ENCODE measurements around the gene CASP8. TPM values are rescaled to one million over a fixed set of nuclear protein-coding genes. Genes with fewer than 3 reads are reported as not detected.
A peak's percentile ranks its signal among the peaks of the same experiment; 100 is the strongest.

Gene CASP8
- total RNA-seq, 1 donor from 2014 or later: 2.1 TPM

GRCh38 chr2:201231781-201232466, 28.4 kb upstream of the CASP8 start:
- no peaks in the 10 kb centered on the region for H3K9me3 ChIP-seq (ENCODE audit: low read depth)
- H4K20me1 ChIP-seq (ENCODE audit: low read depth): no peaks in the 10 kb centered on the region
- no peak overlapping the region for H3K4me3 Mint-ChIP-seq
- H2AFZ ChIP-seq (replicated peaks): peak overlapping the region; percentile 98
- no peak overlapping the region for H3K4me2 ChIP-seq
- H3K27ac ChIP-seq: no peak overlapping the region
- peaks cover 4% of the 10 kb centered on the region for H3K27me3 ChIP-seq
- peaks cover 3% of the 10 kb centered on the region for H3K27me3 Mint-ChIP-seq (ENCODE audit: insufficient read depth, low read depth)
- no peak for TF ChIP-seq EZH2 (IDR thresholded peaks at IDR 0.05)
- peak; percentile 89 for TF ChIP-seq CTCF (IDR thresholded peaks at IDR 0.05)
- TF ChIP-seq EZH2phosphoT487 (IDR thresholded peaks at IDR 0.05): no peak
- no peak overlapping the region for H3K4me3 ChIP-seq
- no peaks in the 10 kb centered on the region for H3K9me3 Mint-ChIP-seq
- H3K4me1 Mint-ChIP-seq: peaks cover 2% of the 10 kb centered on the region
- DNase-seq (ENCODE audit: low spot score): peak; percentile 82
- H3K27ac Mint-ChIP-seq: peak overlapping the region; percentile 20
- H3K79me2 ChIP-seq (ENCODE audit: low read depth): no peaks in the 10 kb centered on the region
- no peaks in the 10 kb centered on the region for H3K36me3 ChIP-seq
- H3F3A ChIP-seq (ENCODE audit: low read depth): no peaks in the 10 kb centered on the region
- no peak overlapping the region for H3K9ac ChIP-seq
- no peaks in the 10 kb centered on the region for H3K36me3 Mint-ChIP-seq
- H3K4me1 ChIP-seq: no peaks in the 10 kb centered on the region

GRCh38 chr2:201232467-201232815, 27.9 kb upstream of the CASP8 start:
- Histone ChIP-seq H3K36me3 (no peaks in the 10 kb centered on the region), H4K20me1 (ENCODE audit: low read depth) (no peaks in the 10 kb centered on the region), H3K9me3 (ENCODE audit: low read depth) (no peaks in the 10 kb centered on the region), H3F3A (ENCODE audit: low read depth) (no peaks in the 10 kb centered on the region), H3K4me3 (no peak overlapping the region), H3K4me2 (no peak overlapping the region), H3K27ac (no peak overlapping the region), H3K79me2 (ENCODE audit: low read depth) (no peaks in the 10 kb centered on the region), H3K9ac (no peak overlapping the region), H3K4me1 (no peaks in the 10 kb centered on the region), H2AFZ (replicated peaks) (no peak overlapping the region), H3K27me3 (peaks cover 4% of the 10 kb centered on the region)
- Mint-ChIP-seq H3K4me3 (no peak overlapping the region), H3K9me3 (no peaks in the 10 kb centered on the region), H3K4me1 (peaks cover 2% of the 10 kb centered on the region), H3K36me3 (no peaks in the 10 kb centered on the region), H3K27me3 (ENCODE audit: insufficient read depth, low read depth) (peaks cover 3% of the 10 kb centered on the region), H3K27ac (no peak overlapping the region)
- no peak for DNase-seq (ENCODE audit: low spot score)
- TF ChIP-seq EZH2phosphoT487 (IDR thresholded peaks at IDR 0.05) (no peak), CTCF (IDR thresholded peaks at IDR 0.05) (no peak), EZH2 (IDR thresholded peaks at IDR 0.05) (no peak)

GRCh38 chr2:201233192-201233811, 27.0 kb upstream of the CASP8 start:
- Mint-ChIP-seq H3K36me3 (no peaks in the 10 kb centered on the region), H3K4me1 (peaks cover 2% of the 10 kb centered on the region), H3K4me3 (no peak overlapping the region), H3K27me3 (ENCODE audit: insufficient read depth, low read depth) (peaks cover 3% of the 10 kb centered on the region), H3K27ac (no peak overlapping the region), H3K9me3 (no peaks in the 10 kb centered on the region)
- no peak for DNase-seq (ENCODE audit: low spot score)
- no peaks in the 10 kb centered on the region for H3K79me2 ChIP-seq (ENCODE audit: low read depth)
- no peak for TF ChIP-seq CTCF (IDR thresholded peaks at IDR 0.05)
- no peak for TF ChIP-seq EZH2phosphoT487 (IDR thresholded peaks at IDR 0.05)
- no peak for TF ChIP-seq EZH2 (IDR thresholded peaks at IDR 0.05)
- no peaks in the 10 kb centered on the region for H3K36me3 ChIP-seq
- H3K27ac ChIP-seq: no peak overlapping the region
- H3K4me3 ChIP-seq: no peak overlapping the region
- no peaks in the 10 kb centered on the region for H3K4me1 ChIP-seq
- H2AFZ ChIP-seq (replicated peaks): peak overlapping the region; percentile 52
- no peak overlapping the region for H3K9ac ChIP-seq
- no peak overlapping the region for H3K4me2 ChIP-seq
- H3F3A ChIP-seq (ENCODE audit: low read depth): no peaks in the 10 kb centered on the region
- peaks cover 4% of the 10 kb centered on the region for H3K27me3 ChIP-seq
- H4K20me1 ChIP-seq (ENCODE audit: low read depth): no peaks in the 10 kb centered on the region
- H3K9me3 ChIP-seq (ENCODE audit: low read depth): no peaks in the 10 kb centered on the region
